CD4-positive, alpha-beta T cell treated with Interferon gamma for 1 hour (primary cell): ENCODE measurements around the gene ERGIC1.
A peak's percentile ranks its signal among the peaks of the same experiment; 100 is the strongest.
"Not testable (repeated sequence)": the region's sequence is repeated elsewhere in the genome, so short reads cannot be mapped to it uniquely, and the experiment has no call there.

Experiments used
- DNase-seq: peaks from one replicate; pipeline ENCODE4 v3.0.0-alpha.2; 2020

Gene ERGIC1

DNA sequence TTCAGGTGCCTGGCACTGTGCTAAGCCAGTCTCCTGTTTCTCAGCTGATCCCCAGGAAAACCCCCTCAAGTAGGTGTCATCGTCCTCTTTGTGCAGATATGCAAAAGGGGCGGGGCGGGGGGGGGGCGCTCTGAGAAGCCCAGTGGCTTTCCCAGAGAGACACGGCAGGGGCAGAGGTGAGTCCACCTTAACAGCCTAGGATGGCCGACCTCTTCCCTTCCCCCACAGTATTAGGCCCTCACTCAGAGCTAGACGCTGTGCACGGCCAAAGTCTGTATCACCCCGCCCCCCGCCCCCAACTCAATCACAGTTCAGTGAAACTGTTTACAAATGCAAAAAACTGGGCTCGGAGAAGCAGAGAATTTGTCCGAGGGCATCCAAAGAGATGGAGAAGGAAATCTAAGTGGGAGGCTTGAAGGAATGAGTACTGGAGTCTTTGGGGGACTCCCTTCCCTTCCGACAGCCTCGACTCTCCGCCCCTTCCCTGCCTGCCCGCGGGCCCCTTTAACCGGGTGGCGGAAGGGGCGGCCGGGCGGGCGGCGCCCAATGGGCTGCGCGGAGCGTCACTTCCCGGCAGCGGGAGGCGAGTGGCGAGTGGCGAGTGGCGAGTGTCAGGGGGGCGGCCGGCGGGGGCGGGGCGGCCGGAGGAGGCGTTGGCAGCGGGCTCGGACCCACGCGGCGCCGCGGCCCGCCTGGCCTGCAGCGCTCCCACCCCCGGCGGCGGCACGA, at the start of gene ERGIC1:
Gene ERGIC1, plus strand, starts transcription at position 566 of the 729 bp plus-strand sequence. Its CDS starts 163 bp downstream, at position 729.
- DNase-seq = peak; percentile 79

DNA sequence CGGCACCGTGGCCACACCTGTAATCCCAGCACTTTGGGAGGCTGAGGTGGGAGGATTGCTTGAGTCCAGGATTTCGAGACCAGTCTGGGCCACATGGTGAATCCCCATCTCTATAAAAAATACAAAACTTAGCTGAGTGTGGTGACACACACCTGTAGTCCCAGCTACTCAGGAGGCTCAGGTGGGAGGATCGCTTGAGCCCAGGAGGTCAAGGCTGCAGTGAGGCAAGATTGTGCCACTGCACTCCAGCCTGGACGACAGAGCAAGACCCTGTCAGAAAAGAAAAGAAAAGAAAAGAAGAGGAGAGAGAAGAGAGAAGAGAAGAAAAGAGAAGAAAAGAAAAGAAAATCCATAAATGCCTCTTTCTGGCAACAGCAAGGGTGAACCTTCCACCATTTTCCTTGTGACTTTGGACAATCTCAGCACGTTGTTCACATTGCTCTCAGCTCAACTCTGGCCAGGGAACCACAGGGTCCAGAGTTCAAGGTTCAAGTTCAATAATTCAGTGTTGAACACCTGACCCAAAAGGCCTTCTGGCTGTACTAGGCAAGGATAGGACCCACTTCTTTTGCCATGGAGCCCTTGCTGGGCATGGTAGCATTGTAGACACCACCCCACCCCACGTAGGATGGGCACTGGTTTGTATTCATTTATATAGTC, 48.5 kb upstream of the ERGIC1 start:
- DNase-seq = no peak

DNA sequence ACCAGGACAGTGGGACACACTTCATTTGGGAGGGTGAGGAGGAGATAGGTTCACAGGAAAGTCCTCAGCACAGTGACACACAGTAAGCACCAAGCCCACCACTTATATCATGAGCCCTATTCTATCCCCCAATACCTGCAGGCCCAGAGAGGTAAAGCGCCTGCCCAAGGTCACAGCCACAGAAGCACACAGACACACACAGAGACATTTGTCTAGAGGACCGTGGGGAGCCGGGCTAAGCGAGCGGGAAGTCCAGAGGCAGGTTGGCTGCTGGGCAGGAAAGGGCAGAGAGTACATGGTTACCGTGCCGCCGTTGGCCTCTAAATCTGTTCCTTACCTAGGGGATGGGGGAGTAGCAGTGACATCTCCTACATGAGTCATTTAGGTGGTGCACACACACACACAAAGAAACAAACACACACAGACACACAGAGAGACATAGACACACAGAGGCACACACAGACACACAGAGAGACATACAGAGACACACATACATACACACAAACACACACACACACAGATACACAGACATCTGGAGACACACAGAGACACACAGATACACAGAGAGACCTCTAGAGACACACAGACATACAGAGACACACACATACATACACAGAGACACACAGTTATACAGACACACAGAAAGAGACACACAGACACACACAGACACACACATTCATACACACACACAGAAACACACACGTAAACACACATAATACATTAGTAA, 47.2 kb upstream of the ERGIC1 start:
- DNase-seq = no peak

GRCh38 chr5:172787538-172787937, 46.5 kb upstream of the ERGIC1 start:
- DNase-seq = not testable (repeated sequence)

DNA sequence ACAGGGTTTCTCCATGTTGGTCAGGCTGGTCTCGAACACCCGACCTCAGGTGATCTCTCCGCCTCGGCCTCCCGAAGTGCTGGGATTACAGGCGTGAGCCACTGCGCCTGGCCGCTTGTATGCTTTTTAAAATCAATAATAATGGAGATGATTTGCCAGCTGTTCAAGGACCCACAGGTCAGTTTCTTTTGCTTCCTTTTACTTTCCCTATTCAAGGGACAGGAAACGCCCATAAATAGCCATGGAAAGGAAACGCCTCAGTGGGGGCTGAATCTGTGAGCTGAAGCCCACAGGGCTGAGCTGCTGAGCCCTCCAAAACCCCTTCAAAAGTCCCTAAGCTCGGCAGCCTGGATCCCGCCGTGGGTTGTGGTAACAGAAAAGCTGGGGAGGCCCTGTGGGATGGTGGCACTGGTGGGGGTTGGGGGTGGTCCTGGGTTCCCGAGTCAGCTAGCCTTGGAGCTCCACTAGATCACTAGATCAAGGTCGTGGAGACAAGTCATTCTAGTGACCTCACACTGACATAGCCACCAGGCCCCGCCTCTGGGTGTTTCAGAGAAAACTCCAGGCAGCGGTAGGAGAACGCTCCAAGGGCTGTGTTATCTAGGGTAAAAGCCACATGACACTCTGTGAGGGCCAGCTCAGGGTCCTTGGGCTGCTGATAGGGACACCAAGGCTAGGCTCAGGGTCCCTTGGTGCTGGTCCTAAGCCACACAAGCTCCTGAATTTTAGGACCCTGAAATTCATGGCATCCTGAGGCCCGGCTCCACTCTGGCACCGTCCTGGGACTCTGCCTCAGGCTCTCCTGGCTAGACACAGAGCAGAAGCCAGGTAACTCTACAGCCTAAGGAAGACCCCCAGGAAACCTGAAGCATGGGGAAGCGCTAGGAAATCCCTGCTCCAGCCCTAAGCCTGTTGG, 45.0 kb upstream of the ERGIC1 start:
- peak; percentile 58 for DNase-seq

- no peak for DNase-seq
Observed at GRCh38 chr5:172789687-172790495, 44.2 kb upstream of the ERGIC1 start.

- no peak for DNase-seq
Observed at GRCh38 chr5:172790496-172790889, 43.6 kb upstream of the ERGIC1 start.

DNA sequence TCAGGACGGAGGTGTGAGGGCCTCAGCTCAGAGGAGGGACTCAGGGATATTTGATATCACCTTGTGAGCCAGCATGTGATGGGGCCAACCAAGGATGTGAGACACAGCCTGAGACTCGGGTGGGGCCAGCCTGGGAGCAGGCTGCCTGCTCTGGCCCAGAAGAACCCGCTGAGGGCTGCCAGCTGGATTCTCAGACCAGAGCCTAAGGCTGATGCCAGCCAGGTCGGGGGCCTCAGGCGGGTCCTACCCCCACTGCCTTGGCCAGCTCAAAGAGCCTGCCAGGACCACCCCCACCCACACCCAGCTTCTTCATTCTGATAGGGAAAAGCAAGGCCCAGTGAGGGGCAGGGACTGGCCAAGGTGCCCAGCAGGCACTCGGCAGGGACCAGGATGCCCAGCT, 42.8 kb upstream of the ERGIC1 start:
- DNase-seq = no peak

DNA sequence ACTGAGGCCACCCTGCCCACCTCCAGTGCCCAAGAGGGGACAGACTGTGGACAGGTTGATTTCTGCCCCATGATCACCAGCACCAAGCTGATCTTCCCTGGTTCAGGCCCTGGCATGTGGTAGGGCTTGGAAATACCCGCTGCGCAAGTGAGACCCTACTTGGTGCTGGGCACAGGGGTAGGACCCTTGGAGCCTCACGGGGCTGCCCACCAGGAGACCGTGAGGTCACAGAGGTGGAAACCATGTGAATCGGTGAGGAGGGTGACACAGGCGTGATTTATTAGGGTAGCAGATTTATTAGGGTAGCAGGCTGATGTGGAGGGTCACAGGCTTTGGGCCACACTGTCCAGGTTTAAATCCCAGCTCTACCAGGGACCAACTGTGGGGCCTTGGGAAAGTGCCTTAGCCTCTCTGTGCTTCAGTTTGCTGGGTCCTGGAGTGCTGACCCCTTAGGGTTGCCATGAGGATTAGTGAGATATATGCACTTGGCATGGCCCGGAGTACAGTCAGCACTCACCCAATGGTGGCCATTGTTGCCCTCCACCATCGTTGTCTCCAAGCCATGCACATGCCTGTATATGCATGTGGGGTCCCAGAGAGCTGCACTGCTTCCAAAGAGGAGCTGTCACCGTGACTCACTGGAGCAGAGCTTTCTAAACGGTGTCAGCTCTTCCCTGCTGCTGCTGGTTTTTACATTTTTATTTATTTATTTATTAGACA, 42.2 kb upstream of the ERGIC1 start:
- no peak for DNase-seq

- no peak for DNase-seq
Observed at GRCh38 chr5:172792701-172793570, 41.1 kb upstream of the ERGIC1 start.

GRCh38 chr5:172793577-172794488, 40.2 kb upstream of the ERGIC1 start:
- peak; percentile 60 for DNase-seq

GRCh38 chr5:172795318-172795977, 38.6 kb upstream of the ERGIC1 start:
- DNase-seq = no peak

DNA sequence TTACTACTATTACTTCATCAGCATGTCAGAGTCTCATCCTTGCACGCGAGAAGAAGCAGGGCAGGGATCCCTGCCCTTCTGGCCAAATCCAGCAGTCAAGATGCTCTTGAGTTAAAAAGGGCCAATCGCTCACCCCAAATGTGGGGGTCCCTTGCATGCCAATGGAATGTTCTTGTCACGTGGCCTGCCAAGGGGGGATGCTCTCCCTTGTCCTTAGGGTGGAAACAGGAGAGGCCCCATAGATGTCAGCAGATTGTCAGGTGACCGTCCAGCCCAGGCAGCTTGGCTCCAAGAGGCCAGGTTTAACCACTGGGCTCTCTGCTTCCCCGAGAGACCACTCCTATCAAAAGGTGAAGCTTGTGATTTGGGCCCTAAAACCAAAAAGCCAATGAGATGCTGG, 37.7 kb upstream of the ERGIC1 start:
- no peak for DNase-seq

- no peak for DNase-seq
Observed at GRCh38 chr5:172797771-172798191, 36.3 kb upstream of the ERGIC1 start.

DNA sequence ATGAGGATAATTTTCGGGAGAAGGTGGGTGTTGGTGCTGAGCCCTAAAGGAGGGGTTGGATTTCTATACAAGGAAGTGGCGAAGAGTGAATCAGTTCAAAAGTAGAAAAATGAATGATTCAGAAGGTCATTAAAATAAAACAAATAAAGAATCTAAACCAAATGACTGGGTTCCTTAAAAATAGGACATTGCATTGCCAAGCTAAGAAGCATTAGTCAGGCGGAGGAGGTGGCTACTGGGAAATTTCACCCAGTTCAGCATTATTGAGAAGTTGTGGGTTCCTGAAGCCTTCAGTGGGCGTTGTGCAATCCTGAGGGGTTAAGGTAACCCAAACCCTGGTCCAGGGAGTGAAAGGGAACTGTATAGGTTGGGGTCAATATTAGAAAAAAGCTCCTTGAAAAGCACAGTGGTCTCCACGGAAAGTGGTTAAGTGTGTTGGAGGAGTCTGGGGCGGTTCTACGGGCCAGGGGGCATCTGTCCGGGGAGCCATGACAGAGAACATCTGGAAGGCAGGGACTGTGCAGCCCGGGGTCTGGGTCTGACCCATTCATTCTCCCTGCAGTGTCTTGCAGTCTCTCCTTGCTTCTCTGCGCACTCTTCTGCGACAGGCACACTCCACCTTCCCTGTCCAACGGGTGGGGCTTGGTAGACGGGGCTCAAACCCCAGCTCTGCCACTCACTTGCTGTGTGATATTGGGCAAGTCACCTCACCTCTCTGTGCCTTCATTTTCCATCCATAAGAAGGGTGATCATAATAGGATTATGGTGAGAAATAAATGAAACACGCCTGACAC, 35.4 kb upstream of the ERGIC1 start:
- peak; percentile 70 for DNase-seq

DNA sequence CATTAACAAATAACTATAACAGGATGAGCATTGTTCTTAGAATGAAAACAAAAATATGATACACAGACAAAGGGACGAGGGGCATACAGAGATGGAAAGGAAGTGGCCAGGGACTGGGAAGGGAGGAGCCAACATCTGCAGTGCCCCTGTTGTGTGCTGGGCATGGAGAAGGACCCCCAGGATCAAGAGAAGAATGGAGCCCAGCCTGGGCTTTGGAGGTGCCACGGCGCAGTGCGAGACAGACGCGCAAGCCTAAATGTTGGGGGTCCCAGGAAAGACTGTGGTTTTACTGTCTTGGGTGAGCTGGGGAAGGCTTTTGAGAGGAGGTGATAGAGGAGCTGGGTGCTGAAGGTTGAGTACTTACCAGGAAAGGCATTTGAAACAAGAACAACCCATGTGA, 34.6 kb upstream of the ERGIC1 start:
- DNase-seq = no peak

DNA sequence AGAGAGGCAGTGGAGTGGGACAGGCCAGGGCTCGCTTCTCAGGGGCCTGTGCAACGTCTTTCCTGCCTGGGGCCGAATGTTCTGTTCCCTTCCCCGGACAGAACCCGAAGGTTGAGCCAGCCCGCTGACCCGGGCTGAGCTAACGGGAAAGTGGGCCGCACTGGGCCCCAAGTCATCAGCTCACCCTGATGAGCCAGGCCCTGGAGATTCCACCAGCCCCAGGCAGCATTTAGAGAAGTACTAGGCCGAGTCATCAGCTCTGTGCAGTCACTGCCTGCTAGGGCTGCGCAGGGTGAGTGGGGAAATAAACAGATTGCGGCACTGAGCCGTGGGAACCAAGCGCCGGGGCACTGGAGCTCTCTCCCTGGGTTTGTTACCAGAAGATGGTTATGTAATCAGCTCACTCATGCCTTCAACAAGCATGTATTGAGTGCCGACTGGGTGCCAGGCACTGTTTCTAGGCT, 33.9 kb upstream of the ERGIC1 start:
- DNase-seq = peak; percentile 85
